HepG2 (cell line): Measurements from ENCODE around the gene TEF. TPM values are rescaled to one million over a fixed set of nuclear protein-coding genes. Genes with fewer than 3 reads are reported as not detected.

ENCODE experiments used
- CEBPG ChIP-seq: IDR thresholded peaks from 2 replicates; pipeline ENCODE4 v1.6.1; 2016
- FOXP1 ChIP-seq, 2 experiments: fragments of 450-650 bp in 1 of 2; IDR thresholded peaks; 2 replicates each; pipeline ENCODE4 v1.6.1; 2017 to 2018; ENCODE audit warnings: antibody characterized with exemption in 1 of 2
- GABPA ChIP-seq, 2 experiments: IDR thresholded peaks; 2 replicates each; pipeline ENCODE4 v1.6.1; 2011 to 2016; ENCODE audit warnings: low read depth in 2 of 2, low read length in 1 of 2, missing biosample characterization in 1 of 2, missing genetic modification characterization in 1 of 2
- HNRNPLL ChIP-seq: fragments of 200-400 bp; formaldehyde crosslinking; IDR thresholded peaks from 2 replicates; pipeline ENCODE4 v1.6.1; 2017; ENCODE audit warnings: mild to moderate bottlenecking, low read depth, low read length; ENCODE audit not compliant: poor library complexity, severe bottlenecking
- JUNB ChIP-seq: sonication (generic); formaldehyde crosslinking; IDR thresholded peaks from 2 replicates; pipeline ENCODE4 v1.8.0; 2022; ENCODE audit warnings: missing genetic modification reagents, mild to moderate bottlenecking, borderline replicate concordance
- PRMT3 ChIP-seq: sonication (generic); formaldehyde crosslinking; IDR thresholded peaks from 2 replicates; pipeline ENCODE4 v1.8.1; 2022; ENCODE audit warnings: low read depth, mild to moderate bottlenecking, moderate library complexity, missing genetic modification reagents, borderline replicate concordance
- RXRA ChIP-seq: sonication (generic); formaldehyde crosslinking; IDR thresholded peaks from 2 replicates; pipeline ENCODE4 v1.5.1; 2020; ENCODE audit warnings: missing genetic modification reagents
- SMAD3 ChIP-seq: sonication (generic); formaldehyde crosslinking; IDR thresholded peaks from 2 replicates; pipeline ENCODE4 v1.4.0; 2020; ENCODE audit warnings: missing genetic modification reagents
- SP140L ChIP-seq: sonication (generic); formaldehyde crosslinking; IDR thresholded peaks from 2 replicates; pipeline ENCODE4 v1.4.0; 2020; ENCODE audit warnings: missing genetic modification reagents, borderline replicate concordance
- ZNF274 ChIP-seq: sonication (generic); formaldehyde crosslinking; IDR thresholded peaks from 2 replicates; pipeline ENCODE4 v1.5.1; 2020; ENCODE audit warnings: mild to moderate bottlenecking, missing genetic modification reagents
- ZNF292 ChIP-seq: sonication (generic); formaldehyde crosslinking; IDR thresholded peaks from 2 replicates; pipeline ENCODE4 v1.8.1; 2022; ENCODE audit warnings: mild to moderate bottlenecking, low read depth, missing genetic modification reagents, borderline replicate concordance
- ZNF552 ChIP-seq: sonication (generic); formaldehyde crosslinking; IDR thresholded peaks from 2 replicates; pipeline ENCODE4 v1.9.0; 2022; ENCODE audit warnings: missing genetic modification reagents, mild to moderate bottlenecking, borderline replicate concordance
- ZNF558 ChIP-seq: sonication (generic); formaldehyde crosslinking; IDR thresholded peaks from 2 replicates; pipeline ENCODE4 v1.9.0; 2022; ENCODE audit warnings: mild to moderate bottlenecking, missing genetic modification reagents, borderline replicate concordance
- ZNF777 ChIP-seq: sonication (generic); formaldehyde crosslinking; IDR thresholded peaks from 2 replicates; pipeline ENCODE4 v1.4.0; 2020; ENCODE audit warnings: missing genetic modification reagents
- ZNF788 ChIP-seq: sonication (generic); formaldehyde crosslinking; IDR thresholded peaks from 2 replicates; pipeline ENCODE4 v1.5.0; 2020; ENCODE audit warnings: mild to moderate bottlenecking, missing genetic modification reagents, borderline replicate concordance
- polyA plus RNA-seq, 8 experiments: library from polyadenylated mRNA; depleted of rRNA in 3 of 8; stranded (reverse) in 7 of 8; unstranded in 1 of 8; fragments of >200 nt; fragmentation: Illumina TruSeq in 4 of 8; extraction: Trizol in 4 of 8; gene quantifications; 2 replicates each; pipeline versions ENCODE4 v1.2.1 to v1.2.3, GENCODE V29; 2011 to 2016; ENCODE audit warnings: low read depth in 4 of 8, missing spikeins in 1 of 8, mixed read lengths in 1 of 8; ENCODE audit not compliant: insufficient read depth in 1 of 8
- total RNA-seq, 5 experiments: library from RNA; depleted of rRNA; stranded (reverse); fragments of >200 nt; fragmentation: Illumina TruSeq; extraction: Trizol; gene quantifications; 2 replicates each; pipeline ENCODE4 v1.2.3, GENCODE V29; 2016; ENCODE audit warnings: low read depth in 1 of 5
- TF ChIP-seq, protein P1 (sequence below): sonication (generic); formaldehyde crosslinking; IDR thresholded peaks from 2 replicates; pipeline ENCODE4 v1.4.0; 2020; ENCODE audit warnings: missing genetic modification reagents
- TF ChIP-seq, protein P2 (sequence below): fragments of 450-650 bp; IDR thresholded peaks from 2 replicates; pipeline ENCODE4 v1.6.1; 2017; ENCODE audit warnings: mild to moderate bottlenecking
- TF ChIP-seq, protein P3 (sequence below): sonication (generic); formaldehyde crosslinking; IDR thresholded peaks from 2 replicates; pipeline ENCODE4 v1.4.0; 2020; ENCODE audit warnings: low read depth, mild to moderate bottlenecking, missing genetic modification reagents
- TF ChIP-seq, protein P4 (sequence below): sonication (generic); formaldehyde crosslinking; IDR thresholded peaks from 2 replicates; pipeline ENCODE4 v1.5.1; 2020; ENCODE audit warnings: mild to moderate bottlenecking, missing genetic modification reagents

The TEF gene
- total and polyA plus RNA-seq, 2 of the 13 experiments (the other 11 are each of a cell fraction or from before 2014, with no cell fraction given), result 7.6 to 11.2 TPM

DNA sequence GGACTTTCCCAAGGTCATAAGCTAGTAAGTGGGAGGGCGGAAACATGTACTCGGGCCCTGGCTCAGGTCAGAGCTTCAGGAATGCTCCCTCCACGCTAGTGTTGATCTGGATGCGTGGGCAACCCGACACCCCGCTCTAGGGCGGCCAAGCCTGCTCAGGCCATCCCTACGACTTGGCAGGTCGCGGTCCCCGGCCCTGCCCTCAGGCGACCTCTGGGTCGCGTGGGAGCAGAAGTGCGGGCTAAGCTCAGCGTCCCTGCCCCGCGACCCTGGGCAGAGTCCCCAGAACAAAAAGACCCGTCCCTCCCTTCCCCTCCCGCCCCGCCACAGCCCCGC lies 781 bp upstream of the TEF start (continued):
- TF ChIP-seq, protein P1, sequence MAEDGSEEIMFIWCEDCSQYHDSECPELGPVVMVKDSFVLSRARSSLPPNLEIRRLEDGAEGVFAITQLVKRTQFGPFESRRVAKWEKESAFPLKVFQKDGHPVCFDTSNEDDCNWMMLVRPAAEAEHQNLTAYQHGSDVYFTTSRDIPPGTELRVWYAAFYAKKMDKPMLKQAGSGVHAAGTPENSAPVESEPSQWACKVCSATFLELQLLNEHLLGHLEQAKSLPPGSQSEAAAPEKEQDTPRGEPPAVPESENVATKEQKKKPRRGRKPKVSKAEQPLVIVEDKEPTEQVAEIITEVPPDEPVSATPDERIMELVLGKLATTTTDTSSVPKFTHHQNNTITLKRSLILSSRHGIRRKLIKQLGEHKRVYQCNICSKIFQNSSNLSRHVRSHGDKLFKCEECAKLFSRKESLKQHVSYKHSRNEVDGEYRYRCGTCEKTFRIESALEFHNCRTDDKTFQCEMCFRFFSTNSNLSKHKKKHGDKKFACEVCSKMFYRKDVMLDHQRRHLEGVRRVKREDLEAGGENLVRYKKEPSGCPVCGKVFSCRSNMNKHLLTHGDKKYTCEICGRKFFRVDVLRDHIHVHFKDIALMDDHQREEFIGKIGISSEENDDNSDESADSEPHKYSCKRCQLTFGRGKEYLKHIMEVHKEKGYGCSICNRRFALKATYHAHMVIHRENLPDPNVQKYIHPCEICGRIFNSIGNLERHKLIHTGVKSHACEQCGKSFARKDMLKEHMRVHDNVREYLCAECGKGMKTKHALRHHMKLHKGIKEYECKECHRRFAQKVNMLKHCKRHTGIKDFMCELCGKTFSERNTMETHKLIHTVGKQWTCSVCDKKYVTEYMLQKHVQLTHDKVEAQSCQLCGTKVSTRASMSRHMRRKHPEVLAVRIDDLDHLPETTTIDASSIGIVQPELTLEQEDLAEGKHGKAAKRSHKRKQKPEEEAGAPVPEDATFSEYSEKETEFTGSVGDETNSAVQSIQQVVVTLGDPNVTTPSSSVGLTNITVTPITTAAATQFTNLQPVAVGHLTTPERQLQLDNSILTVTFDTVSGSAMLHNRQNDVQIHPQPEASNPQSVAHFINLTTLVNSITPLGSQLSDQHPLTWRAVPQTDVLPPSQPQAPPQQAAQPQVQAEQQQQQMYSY, result no peak
- TF ChIP-seq RXRA (CRISPR knock-in tag), result peak; percentile 94
- peak; percentile 86; the same call in 1 of the 2 replicates for TF ChIP-seq ZNF788 (CRISPR knock-in tag)
- TF ChIP-seq ZNF292 (CRISPR knock-in tag), result peak; percentile 41; the same call in 1 of the 2 replicates
- TF ChIP-seq, protein P2, sequence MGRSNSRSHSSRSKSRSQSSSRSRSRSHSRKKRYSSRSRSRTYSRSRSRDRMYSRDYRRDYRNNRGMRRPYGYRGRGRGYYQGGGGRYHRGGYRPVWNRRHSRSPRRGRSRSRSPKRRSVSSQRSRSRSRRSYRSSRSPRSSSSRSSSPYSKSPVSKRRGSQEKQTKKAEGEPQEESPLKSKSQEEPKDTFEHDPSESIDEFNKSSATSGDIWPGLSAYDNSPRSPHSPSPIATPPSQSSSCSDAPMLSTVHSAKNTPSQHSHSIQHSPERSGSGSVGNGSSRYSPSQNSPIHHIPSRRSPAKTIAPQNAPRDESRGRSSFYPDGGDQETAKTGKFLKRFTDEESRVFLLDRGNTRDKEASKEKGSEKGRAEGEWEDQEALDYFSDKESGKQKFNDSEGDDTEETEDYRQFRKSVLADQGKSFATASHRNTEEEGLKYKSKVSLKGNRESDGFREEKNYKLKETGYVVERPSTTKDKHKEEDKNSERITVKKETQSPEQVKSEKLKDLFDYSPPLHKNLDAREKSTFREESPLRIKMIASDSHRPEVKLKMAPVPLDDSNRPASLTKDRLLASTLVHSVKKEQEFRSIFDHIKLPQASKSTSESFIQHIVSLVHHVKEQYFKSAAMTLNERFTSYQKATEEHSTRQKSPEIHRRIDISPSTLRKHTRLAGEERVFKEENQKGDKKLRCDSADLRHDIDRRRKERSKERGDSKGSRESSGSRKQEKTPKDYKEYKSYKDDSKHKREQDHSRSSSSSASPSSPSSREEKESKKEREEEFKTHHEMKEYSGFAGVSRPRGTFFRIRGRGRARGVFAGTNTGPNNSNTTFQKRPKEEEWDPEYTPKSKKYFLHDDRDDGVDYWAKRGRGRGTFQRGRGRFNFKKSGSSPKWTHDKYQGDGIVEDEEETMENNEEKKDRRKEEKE, result no peak
- no peak for TF ChIP-seq GABPA (IDR thresholded peaks at IDR 0.05; ENCODE audit: low read depth, low read length)
- peak; percentile 2; the same call in 1 of the 2 replicates for TF ChIP-seq GABPA (CRISPR knock-in tag; IDR thresholded peaks at IDR 0.05; ENCODE audit: low read depth)
- TF ChIP-seq PRMT3 (CRISPR knock-in tag), result no peak
- TF ChIP-seq ZNF558, result 0 out of 2 replicates have a peak, but pooled peaks have one; percentile 47
- TF ChIP-seq, protein P3, sequence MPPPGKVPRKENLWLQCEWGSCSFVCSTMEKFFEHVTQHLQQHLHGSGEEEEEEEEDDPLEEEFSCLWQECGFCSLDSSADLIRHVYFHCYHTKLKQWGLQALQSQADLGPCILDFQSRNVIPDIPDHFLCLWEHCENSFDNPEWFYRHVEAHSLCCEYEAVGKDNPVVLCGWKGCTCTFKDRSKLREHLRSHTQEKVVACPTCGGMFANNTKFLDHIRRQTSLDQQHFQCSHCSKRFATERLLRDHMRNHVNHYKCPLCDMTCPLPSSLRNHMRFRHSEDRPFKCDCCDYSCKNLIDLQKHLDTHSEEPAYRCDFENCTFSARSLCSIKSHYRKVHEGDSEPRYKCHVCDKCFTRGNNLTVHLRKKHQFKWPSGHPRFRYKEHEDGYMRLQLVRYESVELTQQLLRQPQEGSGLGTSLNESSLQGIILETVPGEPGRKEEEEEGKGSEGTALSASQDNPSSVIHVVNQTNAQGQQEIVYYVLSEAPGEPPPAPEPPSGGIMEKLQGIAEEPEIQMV (CRISPR knock-in tag), result no peak
- TF ChIP-seq ZNF552, result no peak
- no peak for TF ChIP-seq SP140L (CRISPR knock-in tag)
- TF ChIP-seq, protein P4, sequence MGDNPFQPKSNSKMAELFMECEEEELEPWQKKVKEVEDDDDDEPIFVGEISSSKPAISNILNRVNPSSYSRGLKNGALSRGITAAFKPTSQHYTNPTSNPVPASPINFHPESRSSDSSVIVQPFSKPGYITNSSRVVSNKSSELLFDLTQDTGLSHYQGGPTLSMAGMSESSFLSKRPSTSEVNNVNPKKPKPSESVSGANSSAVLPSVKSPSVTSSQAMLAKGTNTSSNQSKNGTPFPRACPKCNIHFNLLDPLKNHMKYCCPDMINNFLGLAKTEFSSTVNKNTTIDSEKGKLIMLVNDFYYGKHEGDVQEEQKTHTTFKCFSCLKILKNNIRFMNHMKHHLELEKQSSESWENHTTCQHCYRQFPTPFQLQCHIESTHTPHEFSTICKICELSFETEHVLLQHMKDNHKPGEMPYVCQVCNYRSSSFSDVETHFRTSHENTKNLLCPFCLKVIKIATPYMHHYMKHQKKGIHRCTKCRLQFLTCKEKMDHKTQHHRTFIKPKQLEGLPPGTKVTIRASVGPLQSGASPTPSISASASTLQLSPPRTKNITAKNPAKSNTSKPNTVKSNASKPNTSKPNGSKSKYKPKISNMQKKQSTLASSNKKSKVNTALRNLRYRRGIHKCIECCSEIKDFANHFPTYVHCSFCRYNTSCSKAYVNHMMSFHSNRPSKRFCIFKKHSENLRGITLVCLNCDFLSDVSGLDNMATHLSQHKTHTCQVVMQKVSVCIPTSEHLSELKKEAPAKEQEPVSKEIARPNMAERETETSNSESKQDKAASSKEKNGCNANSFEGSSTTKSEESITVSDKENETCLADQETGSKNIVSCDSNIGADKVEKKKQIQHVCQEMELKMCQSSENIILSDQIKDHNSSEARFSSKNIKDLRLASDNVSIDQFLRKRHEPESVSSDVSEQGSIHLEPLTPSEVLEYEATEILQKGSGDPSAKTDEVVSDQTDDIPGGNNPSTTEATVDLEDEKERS (CRISPR knock-in tag), result peak; percentile 61; the same call in 1 of the 2 replicates
- TF ChIP-seq JUNB, result no peak
- peak; percentile 56 for TF ChIP-seq HNRNPLL
- 0 out of 2 replicates have a peak, but pooled peaks have one; percentile 55 for TF ChIP-seq SMAD3 (CRISPR knock-in tag)
- TF ChIP-seq ZNF274 (CRISPR knock-in tag), result 0 out of 2 replicates have a peak, but pooled peaks have one; percentile 40
- no peak for TF ChIP-seq FOXP1 (IDR thresholded peaks at IDR 0.05)
- no peak for TF ChIP-seq FOXP1 (CRISPR knock-in tag; IDR thresholded peaks at IDR 0.05)
- 0 out of 2 replicates have a peak, but pooled peaks have one; percentile 24 for TF ChIP-seq ZNF777 (CRISPR knock-in tag)
- no peak; the same call in none of the 2 replicates for TF ChIP-seq CEBPG (CRISPR knock-in tag)
